Thyroid gland (tissue), 4 donors: Measurements from ENCODE around the gene NMT1. TPM values are rescaled to one million over a fixed set of nuclear protein-coding genes. Genes with fewer than 3 reads are reported as not detected.

Source experiments
- DNase-seq, 2 donors: peaks; one replicate each; pipeline ENCODE4 v3.0.0-alpha.2; 2019
- H3K27ac ChIP-seq, 3 donors: fragments of 200-600 bp; sonication (generic); 1 replicate in 2 of 3; 2 replicates in 1 of 3; pipeline ENCODE4 v1.5.1; 2016 to 2019; ENCODE audit warnings: mild to moderate bottlenecking in 1 of 3, moderate library complexity in 1 of 3
- H3K27me3 ChIP-seq: fragments of 200-600 bp; sonication (generic); one replicate; pipeline ENCODE4 v1.5.1; 2019
- H3K36me3 ChIP-seq, 2 donors: fragments of 200-600 bp; sonication (generic); one replicate each; pipeline ENCODE4 v1.5.1; 2016 to 2019
- H3K4me1 ChIP-seq, 2 donors: fragments of 200-600 bp; sonication (generic); one replicate each; pipeline ENCODE4 v1.5.1; 2017 to 2019
- H3K4me3 ChIP-seq, 3 donors: fragments of 200-600 bp; sonication (generic); replicated peaks in 1 of 3; 1 replicate in 2 of 3; 2 replicates in 1 of 3; pipeline ENCODE4 v1.5.1; 2016; ENCODE audit warnings: mild to moderate bottlenecking in 1 of 3
- H3K9me3 ChIP-seq: fragments of 200-600 bp; sonication (generic); one replicate; pipeline ENCODE4 v1.5.1; 2017
- CTCF ChIP-seq, 6 experiments: fragments of 200-600 bp in 3 of 6; fragments of 450-650 bp in 3 of 6; sonication (generic) in 3 of 6; IDR thresholded peaks; one replicate each; pipeline ENCODE4 v1.5.1; 2016 to 2019; ENCODE audit warnings: antibody characterized with exemption in 6 of 6, mild to moderate bottlenecking in 2 of 6, inconsistent platforms in 1 of 6, moderate library complexity in 1 of 6
- POLR2A ChIP-seq, 2 donors: fragments of 450-650 bp; IDR thresholded peaks; one replicate each; pipeline ENCODE4 v1.6.1; 2017; ENCODE audit warnings: antibody characterized with exemption in 2 of 2, mild to moderate bottlenecking in 2 of 2, moderate library complexity in 1 of 2
- WGBS, 2 donors: methylation state at CpG; one replicate each; pipeline ENCODE4 v1.1.5; 2017; 5-methylcytosine and 5-hydroxymethylcytosine counted together
- intact Hi-C: fragments of 100-400 bp; cut with DNase I; formaldehyde crosslinking; loops from one replicate; pipeline ENCODE4 v1.15.1; 2023
- total RNA-seq, 4 donors: library from RNA; depleted of rRNA; stranded (reverse); fragments of >200 nt; gene quantifications; one replicate each; pipeline ENCODE4 v1.2.3, GENCODE V29; 2016

The NMT1 gene
- total RNA-seq, 4 donors from 2014 or later, result 71.7 to 98.9 (median 85.2) TPM

GRCh38 chr17:45087504-45087975 lies 26.4 kb downstream of the NMT1 start:
- Histone ChIP-seq H3K4me1 (peaks cover 34 to 41% of the 10 kb centered on the region in 2 donors), H3K36me3 (peaks cover 20 to 40% of the 10 kb centered on the region in 2 donors), H3K27ac (peak overlapping the region; percentile 81 to 90 (median 82)), H3K4me3 (no peak overlapping the region), H3K27me3 (no peaks in the 10 kb centered on the region), H3K9me3 (no peaks in the 10 kb centered on the region)
- WGBS, 2 donors, result 30 to 33% methylated on average over 3 of the region's 3 CpGs
- peak; percentile 78 to 88 for DNase-seq
- intact Hi-C loops, result no loop called here
- TF ChIP-seq POLR2A (IDR thresholded peaks at IDR 0.05), result no peak
- TF ChIP-seq CTCF (IDR thresholded peaks at IDR 0.05), result peak in 1 of 6 experiments; percentile 4

GRCh38 chr17:45087978-45088377 lies 26.9 kb downstream of the NMT1 start:
- intact Hi-C loops, result no loop called here
- no peak overlapping the region for H3K4me3 ChIP-seq
- H3K27ac ChIP-seq, result peak overlapping the region; percentile 59 to 90 (median 82)
- H3K27me3 ChIP-seq, result no peaks in the 10 kb centered on the region
- no peak for DNase-seq
- 61 to 77% methylated on average over 5 of the region's 5 CpGs for WGBS, 2 donors
- TF ChIP-seq CTCF (IDR thresholded peaks at IDR 0.05) (no peak), POLR2A (IDR thresholded peaks at IDR 0.05) (no peak)
- peaks cover 17 to 37% of the 10 kb centered on the region in 2 donors for H3K36me3 ChIP-seq
- peaks cover 38 to 46% of the 10 kb centered on the region in 2 donors for H3K4me1 ChIP-seq
- no peaks in the 10 kb centered on the region for H3K9me3 ChIP-seq

- H3K27ac ChIP-seq, result peak overlapping the region; percentile 59 to 90 (median 82)
- intact Hi-C loops, result no loop called here
- no peaks in the 10 kb centered on the region for H3K9me3 ChIP-seq
- peaks cover 46 to 53% of the 10 kb centered on the region in 2 donors for H3K4me1 ChIP-seq
- H3K36me3 ChIP-seq, result peaks cover 13 to 33% of the 10 kb centered on the region in 2 donors
- no peak overlapping the region for H3K4me3 ChIP-seq
- H3K27me3 ChIP-seq, result no peaks in the 10 kb centered on the region
- WGBS, 2 donors, result 45 to 63% methylated on average over 3 of the region's 3 CpGs
- TF ChIP-seq POLR2A (IDR thresholded peaks at IDR 0.05) (no peak), CTCF (IDR thresholded peaks at IDR 0.05) (no peak)
- peak; percentile 29 to 54 for DNase-seq
Measured at GRCh38 chr17:45088741-45089140, 27.6 kb downstream of the NMT1 start.

- H3K36me3 ChIP-seq, result peaks cover 14 to 46% of the 10 kb centered on the region in 2 donors
- H3K27ac ChIP-seq, result no peak overlapping the region
- no peak for DNase-seq
- intact Hi-C loops, result no loop called here
- no peak overlapping the region for H3K4me3 ChIP-seq
- TF ChIP-seq CTCF (IDR thresholded peaks at IDR 0.05), result no peak
- TF ChIP-seq POLR2A (IDR thresholded peaks at IDR 0.05), result no peak
- H3K4me1 ChIP-seq, result peaks cover 44 to 59% of the 10 kb centered on the region in 2 donors
- no peaks in the 10 kb centered on the region for H3K27me3 ChIP-seq
- WGBS, 2 donors, result 63 to 91% methylated on average over 3 of the region's 3 CpGs
- no peaks in the 10 kb centered on the region for H3K9me3 ChIP-seq
Measured at GRCh38 chr17:45090711-45091110, 29.6 kb downstream of the NMT1 start.

- no peaks in the 10 kb centered on the region for H3K27me3 ChIP-seq
- 94 to 96% methylated on average over 11 of the region's 11 CpGs for WGBS, 2 donors
- H3K4me1 ChIP-seq, result peaks cover 42 to 58% of the 10 kb centered on the region in 2 donors
- no peaks in the 10 kb centered on the region for H3K9me3 ChIP-seq
- TF ChIP-seq POLR2A (IDR thresholded peaks at IDR 0.05) (no peak), CTCF (IDR thresholded peaks at IDR 0.05) (no peak)
- H3K36me3 ChIP-seq, result peaks cover 18 to 51% of the 10 kb centered on the region in 2 donors
- H3K27ac ChIP-seq, result peak overlapping the region; percentile 39 to 96 (median 81)
- DNase-seq, result no peak
- intact Hi-C loops, result no loop called here
- H3K4me3 ChIP-seq, result no peak overlapping the region
Measured at GRCh38 chr17:45091778-45092425, 30.8 kb downstream of the NMT1 start.
